Skeletal muscle tissue (tissue), 4 donors: ENCODE measurements around the gene APBB1IP. TPM values are rescaled to one million over a fixed set of nuclear protein-coding genes. Genes with fewer than 3 reads are reported as not detected.
"Not testable (repeated sequence)": the region's sequence is repeated elsewhere in the genome, so short reads cannot be mapped to it uniquely, and the experiment has no call there.

Experiments
- H3K27ac ChIP-seq: one replicate; pipeline ENCODE4 v1.7.0; 2013; ENCODE audit warnings: mild to moderate bottlenecking, low read depth, low read length, inconsistent platforms
- H3K27me3 ChIP-seq, 3 donors: one replicate each; pipeline ENCODE4 v1.7.0; 2013; ENCODE audit warnings: low read length in 3 of 3; ENCODE audit not compliant: control insufficient read depth in 3 of 3, insufficient read depth in 3 of 3
- H3K36me3 ChIP-seq, 3 donors: one replicate each; pipeline ENCODE4 v1.7.0; 2013; ENCODE audit warnings: low read length in 3 of 3; ENCODE audit not compliant: control insufficient read depth in 3 of 3, insufficient read depth in 3 of 3
- H3K4me1 ChIP-seq, 3 donors: one replicate each; pipeline ENCODE4 v1.7.0; 2013; ENCODE audit warnings: low read length in 3 of 3, mild to moderate bottlenecking in 3 of 3; ENCODE audit not compliant: control insufficient read depth in 3 of 3, insufficient read depth in 3 of 3
- H3K4me3 ChIP-seq, 3 donors: one replicate each; pipeline ENCODE4 v1.7.0; 2013; ENCODE audit warnings: low read length in 3 of 3
- H3K9ac ChIP-seq, 3 donors: one replicate each; pipeline ENCODE4 v1.7.0; 2013; ENCODE audit warnings: low read length in 3 of 3, mild to moderate bottlenecking in 3 of 3, moderate library complexity in 2 of 3, low read depth in 1 of 3
- H3K9me3 ChIP-seq, 3 donors: one replicate each; pipeline ENCODE4 v1.7.0; 2013; ENCODE audit warnings: low read length in 3 of 3; ENCODE audit not compliant: control insufficient read depth in 3 of 3
- total RNA-seq: library from RNA; depleted of rRNA; stranded (reverse); fragments of >200 nt; gene quantifications from one replicate; pipeline ENCODE4 v1.2.3, GENCODE V29; 2014
- donor health status: Osteomylitis.

Gene APBB1IP
- total RNA-seq = 4.2 TPM

DNA sequence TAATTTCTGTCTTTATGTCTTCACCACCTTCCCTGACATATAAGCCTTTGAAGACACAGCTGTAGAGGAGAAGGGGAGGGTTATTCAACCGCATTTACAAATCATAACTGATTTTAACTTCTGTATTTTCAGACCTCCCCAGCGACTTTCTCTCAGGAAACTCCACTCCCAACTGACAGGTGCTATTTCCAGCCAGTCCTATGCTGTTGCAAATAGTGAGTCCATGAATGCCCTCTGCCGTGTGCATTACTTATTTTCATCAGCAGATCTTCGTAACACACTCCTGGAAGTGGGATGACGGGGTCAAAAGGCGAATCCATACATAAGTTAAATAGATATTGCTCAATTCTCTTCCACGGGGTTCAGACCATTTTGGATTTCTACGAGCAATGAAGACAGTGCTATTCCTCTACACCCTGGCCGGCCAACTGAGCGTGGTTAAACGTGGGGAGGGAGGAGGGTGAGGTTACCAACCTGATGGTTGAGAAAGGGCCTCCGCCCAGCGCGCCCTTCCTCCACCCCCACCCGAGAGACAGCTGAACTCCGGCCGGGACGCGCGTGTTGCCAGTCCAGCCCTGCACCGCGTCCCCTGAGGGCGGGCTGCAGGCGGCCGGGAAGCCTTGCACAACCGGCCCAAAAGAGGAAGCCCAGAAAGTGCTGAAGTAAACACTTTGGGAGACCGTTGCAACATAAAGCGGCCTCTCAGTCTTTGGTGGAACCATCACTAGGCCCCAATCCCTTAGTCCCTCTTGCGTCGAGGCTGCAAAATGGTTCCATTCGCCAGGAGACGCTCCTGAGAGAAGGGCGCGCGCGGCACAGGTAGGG, at the start of gene APBB1IP:
APBB1IP (plus strand) TSS at position 705 of the 825 bp plus-strand sequence. CDS start 53,986 bp downstream, outside the sequence.
- no peaks in the 10 kb centered on the region for H3K36me3 ChIP-seq
- peak within 1 kb of the TSS; percentile 66 for H3K27ac ChIP-seq
- H3K4me3 ChIP-seq = peak within 1 kb of the TSS; percentile 40 to 56 (median 41)
- peak within 1 kb of the TSS in 2 of 3 donors; percentile 16 to 20 for H3K9ac ChIP-seq
- no peaks in the 10 kb centered on the region for H3K9me3 ChIP-seq
- H3K27me3 ChIP-seq = peaks cover 0 to 8% (median 3%) of the 10 kb centered on the region in 3 donors
- no peaks in the 10 kb centered on the region for H3K4me1 ChIP-seq

DNA sequence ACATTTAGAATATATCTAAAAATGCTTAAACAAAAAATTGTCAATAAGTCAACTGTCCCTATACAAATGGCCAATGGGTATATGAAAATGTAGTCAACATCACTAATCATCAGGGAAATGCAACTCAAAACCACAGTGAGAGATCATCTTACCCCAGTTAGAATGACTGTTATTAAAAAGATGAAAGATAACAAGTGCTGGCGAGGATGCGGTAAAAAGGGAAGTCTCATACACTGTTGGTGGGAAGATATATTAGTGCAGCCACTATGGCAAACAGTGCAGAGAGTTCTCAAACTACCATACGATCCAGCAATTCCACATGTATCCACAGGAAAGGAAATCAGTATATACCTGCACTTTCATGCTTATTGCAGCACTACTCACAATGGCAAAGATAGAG, 48.6 kb upstream of the APBB1IP start:
- Histone ChIP-seq H3K36me3 (no peaks in the 10 kb centered on the region), H3K27ac (no peak overlapping the region), H3K9me3 (peaks cover 0 to 4% (median 2%) of the 10 kb centered on the region in 3 donors), H3K27me3 (peaks cover 0 to 6% (median 0%) of the 10 kb centered on the region in 3 donors), H3K4me1 (no peaks in the 10 kb centered on the region), H3K9ac (no peak overlapping the region), H3K4me3 (no peak overlapping the region)

- Histone ChIP-seq H3K27ac (no peak overlapping the region), H3K4me3 (no peak overlapping the region), H3K4me1 (no peaks in the 10 kb centered on the region), H3K36me3 (no peaks in the 10 kb centered on the region), H3K27me3 (peaks cover 0 to 6% (median 0%) of the 10 kb centered on the region in 3 donors), H3K9ac (no peak overlapping the region), H3K9me3 (peaks cover 0 to 4% (median 2%) of the 10 kb centered on the region in 3 donors)
These were observed 46.1 kb upstream of the APBB1IP start for GRCh38 chr10:26391701-26392695.

DNA sequence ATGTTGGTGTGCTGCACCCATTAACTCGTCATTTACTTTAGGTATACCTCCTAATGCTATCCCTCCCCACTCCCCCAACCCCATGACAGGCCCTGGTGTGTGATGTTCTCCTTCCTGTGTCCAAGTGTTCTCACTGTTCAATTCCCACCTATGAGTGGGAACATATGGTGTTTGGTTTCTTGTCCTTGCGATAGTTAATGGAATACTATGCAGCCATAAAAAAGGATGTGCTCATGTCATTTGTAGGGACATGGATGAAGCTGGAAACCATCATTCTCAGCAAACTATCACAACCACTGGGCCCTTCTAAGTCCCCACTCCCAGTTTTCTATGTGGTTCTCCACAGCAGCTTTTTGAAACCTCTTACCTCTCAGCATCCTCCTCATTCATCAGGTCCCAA, 39.8 kb upstream of the APBB1IP start:
- H3K9me3 ChIP-seq, H3K9ac ChIP-seq, H3K4me3 ChIP-seq, H3K27me3 ChIP-seq, H3K27ac ChIP-seq, H3K36me3 ChIP-seq, H3K4me1 ChIP-seq: not testable (repeated sequence)

DNA sequence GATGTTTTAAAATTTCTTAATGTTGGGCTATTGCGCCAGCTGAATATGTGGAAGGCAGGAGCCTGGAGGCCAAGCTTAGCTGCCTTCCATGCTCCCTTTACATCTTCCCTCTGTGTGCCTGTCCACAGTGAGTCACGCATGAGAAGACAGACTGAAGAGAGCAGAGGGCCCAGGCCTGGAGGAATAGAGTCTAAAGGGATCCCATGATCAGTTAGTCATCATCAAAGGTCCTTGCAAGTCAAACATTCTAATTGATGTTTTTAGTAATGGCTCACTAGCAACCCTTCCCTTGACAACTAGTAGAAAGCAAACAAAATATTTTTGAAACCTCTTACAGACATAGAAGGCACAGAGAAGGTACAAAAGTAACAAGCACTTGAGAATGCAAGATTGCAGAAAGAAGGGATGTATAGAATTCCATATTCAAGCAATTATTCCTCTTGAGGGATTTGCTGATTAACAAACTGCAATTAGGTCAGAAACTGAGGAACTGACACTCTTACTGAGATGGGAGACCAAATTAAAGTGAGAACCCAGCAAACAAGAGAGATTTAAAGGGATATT, 30.7 kb upstream of the APBB1IP start:
- Histone ChIP-seq H3K4me3 (no peak overlapping the region), H3K27ac (no peak overlapping the region), H3K4me1 (no peaks in the 10 kb centered on the region), H3K9ac (no peak overlapping the region), H3K9me3 (no peaks in the 10 kb centered on the region), H3K27me3 (no peaks in the 10 kb centered on the region), H3K36me3 (no peaks in the 10 kb centered on the region)

DNA sequence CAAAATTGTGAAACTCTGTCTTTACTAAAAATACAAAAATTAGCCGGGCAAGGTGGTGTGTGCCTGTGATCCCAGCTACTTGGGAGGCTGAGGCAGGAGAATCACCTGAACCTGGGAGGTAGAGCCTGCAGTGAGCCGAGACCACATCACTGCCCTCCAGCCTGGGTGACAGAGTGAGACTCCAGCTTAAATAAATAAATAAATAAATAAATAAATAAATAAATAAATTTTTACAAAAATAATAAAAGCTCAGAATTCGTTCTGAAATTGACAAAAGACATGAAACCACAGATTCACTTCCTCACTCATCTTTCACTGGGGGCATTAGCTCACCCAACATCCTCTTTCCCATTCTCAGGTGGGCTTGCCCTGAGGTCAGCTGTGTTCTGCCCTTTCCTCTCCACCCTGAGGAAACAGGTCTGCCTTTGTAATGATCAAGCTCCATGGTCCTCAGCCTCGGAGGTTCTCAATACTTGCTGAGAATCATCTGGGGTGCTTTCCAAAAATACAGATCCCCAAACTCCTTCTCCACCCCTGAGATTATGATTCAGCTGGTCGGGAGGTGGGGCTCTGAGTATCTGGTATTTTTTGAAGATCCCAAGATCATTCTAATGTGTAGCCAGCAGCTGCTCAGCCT, 29.2 kb upstream of the APBB1IP start:
- Histone ChIP-seq H3K27ac (no peak overlapping the region), H3K4me1 (no peaks in the 10 kb centered on the region), H3K27me3 (no peaks in the 10 kb centered on the region), H3K9me3 (no peaks in the 10 kb centered on the region), H3K9ac (no peak overlapping the region), H3K4me3 (no peak overlapping the region), H3K36me3 (no peaks in the 10 kb centered on the region)

- no peak overlapping the region for H3K4me3 ChIP-seq
- no peak overlapping the region for H3K27ac ChIP-seq
- H3K9me3 ChIP-seq = peaks cover 0 to 1% (median 0%) of the 10 kb centered on the region in 3 donors
- no peaks in the 10 kb centered on the region for H3K36me3 ChIP-seq
- H3K4me1 ChIP-seq = no peaks in the 10 kb centered on the region
- H3K9ac ChIP-seq = no peak overlapping the region
- no peaks in the 10 kb centered on the region for H3K27me3 ChIP-seq
These were observed 27.8 kb upstream of the APBB1IP start for GRCh38 chr10:26410356-26410755.

DNA sequence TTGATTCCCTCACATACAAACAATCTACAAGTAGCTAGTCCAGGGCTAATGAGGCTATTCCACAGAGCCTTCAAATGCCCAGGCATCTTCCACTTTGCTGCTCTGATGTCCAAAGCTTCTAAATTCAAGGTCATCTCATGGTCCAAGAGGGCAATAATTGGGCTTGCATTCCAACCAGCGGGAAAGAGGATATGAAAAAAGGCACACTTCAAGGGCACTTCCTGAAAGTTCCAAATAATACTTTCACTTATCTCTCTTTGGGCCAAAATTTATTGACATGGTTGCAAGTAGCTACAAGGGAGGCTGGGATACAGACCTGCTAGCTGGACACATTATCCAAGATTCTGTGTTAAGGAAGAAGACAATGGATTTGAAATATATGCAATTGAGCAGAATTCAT, 25.2 kb upstream of the APBB1IP start:
- H3K9me3 ChIP-seq = peaks cover 0 to 3% (median 0%) of the 10 kb centered on the region in 3 donors
- no peaks in the 10 kb centered on the region for H3K36me3 ChIP-seq
- no peaks in the 10 kb centered on the region for H3K4me1 ChIP-seq
- no peaks in the 10 kb centered on the region for H3K27me3 ChIP-seq
- no peak overlapping the region for H3K27ac ChIP-seq
- H3K9ac ChIP-seq = no peak overlapping the region
- no peak overlapping the region for H3K4me3 ChIP-seq

DNA sequence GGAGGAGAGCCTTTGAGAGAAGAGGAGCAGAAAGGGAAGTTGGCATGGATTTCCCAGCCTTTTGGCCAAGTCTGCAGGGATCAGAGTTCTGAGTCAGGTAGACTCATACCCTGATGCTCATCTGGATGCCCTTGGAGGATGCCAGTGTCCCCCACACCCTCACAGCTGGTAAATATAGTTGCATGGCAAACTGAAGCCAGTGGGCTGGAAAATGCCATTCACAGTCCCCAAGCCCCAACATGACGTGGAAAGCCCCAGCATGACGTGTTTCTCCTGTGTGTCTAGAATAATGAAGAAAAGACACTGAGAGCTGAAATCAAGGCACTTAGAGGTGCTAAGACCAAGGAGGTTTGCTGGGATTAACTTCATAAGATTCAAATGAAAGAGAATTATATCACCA, 24.8 kb upstream of the APBB1IP start:
- Histone ChIP-seq H3K9ac (no peak overlapping the region), H3K27ac (no peak overlapping the region), H3K4me3 (no peak overlapping the region), H3K27me3 (no peaks in the 10 kb centered on the region), H3K36me3 (no peaks in the 10 kb centered on the region), H3K9me3 (peaks cover 0 to 3% (median 0%) of the 10 kb centered on the region in 3 donors), H3K4me1 (no peaks in the 10 kb centered on the region)
